Kidney capillary endothelial cell (primary cell): ENCODE results near the gene FAM149B1.
"Not testable (repeated sequence)": the region's sequence is repeated elsewhere in the genome, so short reads cannot be mapped to it uniquely, and the experiment has no call there.

ENCODE experiments used
- DNase-seq: peaks from one replicate; pipeline ENCODE4 v3.0.0-alpha.2; 2018; ENCODE audit warnings: low spot score

The FAM149B1 gene

DNA sequence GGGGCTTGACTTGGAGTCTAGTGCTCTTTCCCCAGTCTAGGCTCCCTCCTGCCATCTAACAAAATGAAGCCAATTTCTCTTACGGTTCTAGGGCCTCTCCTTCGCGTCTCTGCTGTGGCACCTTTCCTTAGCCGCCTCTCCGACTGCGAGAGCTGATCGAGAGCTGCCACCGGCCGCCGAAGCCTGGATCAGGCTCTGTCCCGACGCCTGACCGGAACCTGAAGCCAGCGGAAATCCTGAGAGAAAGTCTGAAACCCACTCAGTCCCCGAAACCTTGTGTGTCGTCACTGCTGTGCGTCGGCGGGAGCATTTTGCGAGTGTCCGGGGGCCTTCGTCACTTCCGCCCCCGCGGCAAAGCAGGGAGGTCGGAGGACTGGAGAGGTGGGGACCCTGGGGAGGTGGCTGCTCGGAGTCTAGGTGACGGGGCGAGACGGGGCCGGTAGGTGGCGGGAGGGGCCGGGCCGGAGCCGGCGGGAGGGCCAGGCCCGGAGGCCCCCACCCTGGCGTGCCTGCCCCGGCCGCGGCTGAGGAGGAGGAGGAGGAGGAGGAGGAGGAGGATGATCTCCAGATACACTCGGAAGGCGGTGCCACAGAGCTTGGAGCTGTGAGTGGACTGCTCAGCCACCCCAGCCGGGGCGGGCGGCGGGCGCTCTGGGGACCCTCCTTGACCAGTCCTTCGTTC lies at the start of gene FAM149B1, which contains the start of gene ECD:
FAM149B1 (plus strand) TSS at position 337 of the 682 bp plus-strand sequence; CDS start at position 558, 221 bp downstream.
ECD (minus strand) TSS at position 226 of the 682 bp plus-strand sequence. CDS start 4,071 bp downstream, outside the sequence.
- DNase-seq, result peak; percentile 96

- DNase-seq, result no peak
Measured at GRCh38 chr10:73119457-73119856, 48.5 kb upstream of the FAM149B1 start.

- DNase-seq, result no peak
Measured at GRCh38 chr10:73119952-73120351, 48.0 kb upstream of the FAM149B1 start.

DNA sequence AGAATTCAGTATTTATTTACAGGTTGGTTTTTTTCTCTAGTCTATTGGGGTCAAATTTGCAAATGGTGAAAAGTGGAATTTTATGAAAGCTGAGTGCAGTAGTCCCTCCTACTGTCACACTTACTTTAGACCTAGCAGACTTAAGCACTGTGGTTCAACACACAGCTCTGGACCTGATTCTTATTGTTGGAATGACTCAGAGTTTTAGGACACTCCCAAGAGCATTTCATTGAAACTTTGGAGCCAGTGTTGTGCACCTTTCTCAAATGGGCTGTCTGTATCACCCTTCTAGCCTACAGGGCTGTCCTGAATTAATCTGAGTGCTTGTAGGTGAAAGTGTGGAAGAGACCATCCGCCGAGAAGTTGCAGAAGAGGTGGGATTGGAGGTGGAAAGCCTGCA lies 41.6 kb upstream of the FAM149B1 start:
- DNase-seq, result no peak

GRCh38 chr10:73131301-73131700 lies 36.6 kb upstream of the FAM149B1 start:
- DNase-seq, result no peak

DNA sequence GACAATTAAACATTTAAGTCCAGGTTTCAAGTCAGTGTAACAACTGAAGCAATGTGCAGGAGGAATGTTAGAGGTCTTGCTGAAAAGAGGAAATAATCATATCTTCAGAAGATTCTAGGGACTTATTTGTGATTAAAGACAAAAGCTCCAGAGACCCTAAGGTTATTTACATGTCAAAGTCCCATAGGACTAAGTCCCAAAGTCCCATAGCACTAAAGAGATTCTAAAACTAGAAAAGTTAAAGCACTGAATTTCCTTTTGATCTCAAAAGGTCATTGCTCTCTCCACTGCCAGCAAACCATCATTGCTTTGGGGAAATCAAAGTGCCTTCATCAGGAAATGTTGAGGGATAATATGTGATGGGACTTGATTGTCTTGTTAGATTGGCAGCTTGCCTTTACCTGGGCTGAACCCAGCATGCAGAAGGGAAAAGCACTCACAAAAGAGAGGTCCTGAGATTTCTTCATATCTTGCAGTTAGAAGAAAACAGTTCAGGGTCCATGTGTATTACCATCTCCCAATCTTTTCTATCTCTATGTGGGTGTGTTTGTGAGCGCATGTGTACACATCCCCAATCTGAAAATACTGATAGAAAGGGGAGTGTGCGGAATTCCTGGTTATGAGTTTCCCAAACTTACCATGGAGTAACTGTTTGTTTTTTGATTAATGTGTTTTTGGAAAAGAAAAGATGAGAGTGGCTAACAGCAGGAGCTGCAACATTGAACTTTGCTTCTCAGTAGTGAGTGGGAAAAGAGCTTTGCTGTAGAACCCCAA lies 35.8 kb upstream of the FAM149B1 start:
- DNase-seq, result no peak

- no peak for DNase-seq
Measured at GRCh38 chr10:73134727-73135126, 33.2 kb upstream of the FAM149B1 start.

DNA sequence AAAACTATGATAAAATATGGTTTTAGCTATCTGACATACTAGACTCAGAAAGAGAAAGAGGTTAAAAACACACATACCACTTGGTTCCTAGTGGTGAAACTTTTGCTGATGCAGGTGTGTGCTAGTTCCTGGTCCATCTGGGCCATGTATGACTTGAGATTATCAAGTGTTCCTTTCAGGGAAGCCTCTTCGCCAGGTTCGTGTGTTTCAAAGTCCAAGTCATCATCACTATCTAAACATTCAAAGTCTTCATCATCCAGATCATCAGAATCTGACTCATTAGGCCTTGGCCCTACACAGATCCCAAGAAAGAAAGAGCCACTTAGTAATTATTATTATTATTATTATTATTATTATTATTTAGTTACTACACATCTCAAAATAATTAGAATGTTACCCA lies 31.3 kb upstream of the FAM149B1 start:
- DNase-seq, result no peak

GRCh38 chr10:73139251-73139650 lies 28.7 kb upstream of the FAM149B1 start:
- DNase-seq, result no peak

- DNase-seq, result no peak
Measured at GRCh38 chr10:73141603-73142002, 26.3 kb upstream of the FAM149B1 start.

GRCh38 chr10:73150633-73151413 lies 17.1 kb upstream of the FAM149B1 start:
- not testable (repeated sequence) for DNase-seq

DNA sequence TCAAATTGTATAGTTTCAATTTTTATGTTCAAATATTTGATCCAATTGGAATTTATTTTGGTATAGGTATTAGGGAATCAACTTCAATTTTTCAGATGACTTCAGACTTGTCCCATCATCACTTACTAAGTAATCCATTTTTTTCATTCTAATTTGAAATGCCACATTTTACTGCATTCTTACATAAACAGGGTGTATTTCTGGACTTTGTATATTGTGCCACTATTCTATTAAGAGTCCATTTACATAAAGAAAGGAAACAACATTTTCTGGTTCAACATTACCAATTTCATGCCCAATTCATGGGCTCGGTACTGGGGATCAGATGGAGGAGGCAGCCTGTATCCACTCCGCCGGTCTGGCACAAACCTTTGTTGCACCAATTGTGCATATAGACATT lies 15.9 kb upstream of the FAM149B1 start:
- no peak for DNase-seq

DNA sequence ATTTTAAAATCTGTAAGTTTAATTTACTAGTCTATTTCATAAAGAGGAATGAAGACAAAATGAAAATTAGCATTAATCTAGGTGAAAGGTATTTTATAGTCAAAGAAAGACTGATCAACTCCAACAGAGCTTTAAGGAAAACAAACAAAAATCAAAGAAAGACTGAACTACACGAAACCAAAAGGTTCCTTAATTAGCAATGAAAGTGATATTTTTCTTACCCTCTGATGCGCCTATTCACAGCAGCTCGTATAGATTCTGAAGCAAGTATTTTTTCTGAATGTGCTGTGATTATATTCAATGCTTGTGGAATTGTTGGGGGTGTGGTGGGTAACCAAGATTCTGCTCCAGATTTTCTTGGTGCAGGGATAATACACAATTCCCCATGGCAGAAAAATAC lies 11.9 kb upstream of the FAM149B1 start:
- no peak for DNase-seq

DNA sequence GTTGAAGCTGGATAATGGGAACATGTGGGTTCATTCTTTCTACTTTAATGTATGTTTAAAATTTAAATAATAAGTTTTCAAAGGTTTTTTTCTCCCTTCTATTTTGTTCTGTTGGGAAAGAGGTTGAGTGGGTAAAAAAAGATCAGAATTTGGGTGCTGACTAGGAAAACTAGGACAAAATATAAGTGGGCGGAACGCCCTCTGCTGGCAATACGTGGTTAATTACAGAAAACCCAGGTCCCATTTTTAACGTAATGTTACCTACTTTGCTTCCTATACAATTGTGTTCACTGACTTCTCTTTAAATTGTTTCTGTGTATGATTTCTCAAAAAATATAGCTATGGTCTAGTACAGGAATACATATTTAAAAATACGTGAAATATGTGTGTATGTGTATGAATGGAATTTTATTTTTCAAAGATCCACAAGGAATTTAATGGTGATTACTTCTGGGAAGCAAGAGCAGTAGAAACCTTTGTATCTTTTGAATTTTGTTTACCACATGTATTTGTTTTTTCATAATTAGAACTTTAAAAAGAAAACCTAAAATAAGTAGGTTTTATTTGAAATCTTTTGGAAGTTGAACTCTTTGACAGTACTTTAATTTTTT lies 8.8 kb upstream of the FAM149B1 start:
- peak; percentile 34 for DNase-seq

GRCh38 chr10:73161079-73161478 lies 6.8 kb upstream of the FAM149B1 start:
- no peak for DNase-seq

DNA sequence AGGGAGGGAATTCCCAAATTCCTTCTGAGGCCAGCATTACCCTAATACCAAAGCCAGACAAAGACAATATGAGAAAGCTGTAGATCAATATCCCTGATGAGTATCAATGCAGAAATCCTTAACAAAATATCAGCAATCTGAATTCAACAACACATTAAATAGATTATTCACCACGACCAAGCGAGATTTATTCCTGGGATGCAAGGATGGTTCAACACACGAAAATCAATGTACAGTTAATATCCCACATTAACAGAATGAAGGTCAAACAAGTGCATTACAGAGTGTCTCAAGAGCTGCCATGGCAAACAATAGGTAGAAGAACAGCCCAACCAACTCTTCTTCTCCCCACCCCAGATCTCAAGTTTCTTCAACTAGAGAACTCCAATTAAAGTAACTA lies 6.3 kb upstream of the FAM149B1 start:
- no peak for DNase-seq

- DNase-seq, result no peak
Measured at GRCh38 chr10:73163096-73163495, 4.8 kb upstream of the FAM149B1 start.

GRCh38 chr10:73166972-73167371 lies 947 bp upstream of the FAM149B1 start:
- no peak for DNase-seq

DNA sequence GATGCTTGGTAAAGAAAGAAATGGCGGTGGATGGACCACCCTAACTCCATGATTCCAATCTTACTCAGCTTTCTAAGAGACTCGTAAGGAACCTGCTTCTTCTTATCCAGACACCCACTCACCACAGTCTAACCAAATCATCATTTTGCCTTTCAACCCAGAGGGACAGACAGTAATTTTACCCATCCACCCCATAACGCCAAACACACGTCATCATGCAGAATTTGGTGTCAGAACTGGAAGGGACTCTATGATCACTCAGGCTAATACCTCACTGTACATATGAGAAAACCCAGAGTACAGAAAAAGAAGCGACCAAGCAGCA lies 499 bp upstream of the FAM149B1 start:
- DNase-seq, result no peak

DNA sequence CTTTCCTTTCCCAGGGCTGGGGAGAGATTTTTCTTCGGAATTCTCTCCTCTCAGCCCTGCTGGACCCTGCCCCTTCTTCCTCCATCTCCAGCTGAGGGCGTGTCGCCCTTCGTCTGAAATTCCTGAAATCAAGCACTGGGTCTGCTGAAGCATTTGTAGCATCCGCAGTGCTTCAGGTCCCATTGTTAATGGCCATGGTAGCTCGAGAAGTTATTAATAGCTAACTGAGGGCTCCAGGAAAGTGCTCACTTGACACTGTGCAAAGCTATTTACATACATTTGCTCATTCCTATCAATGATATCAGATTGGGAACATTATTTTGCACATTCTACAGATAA lies 515 bp downstream of the FAM149B1 start:
- peak; percentile 40 for DNase-seq

DNA sequence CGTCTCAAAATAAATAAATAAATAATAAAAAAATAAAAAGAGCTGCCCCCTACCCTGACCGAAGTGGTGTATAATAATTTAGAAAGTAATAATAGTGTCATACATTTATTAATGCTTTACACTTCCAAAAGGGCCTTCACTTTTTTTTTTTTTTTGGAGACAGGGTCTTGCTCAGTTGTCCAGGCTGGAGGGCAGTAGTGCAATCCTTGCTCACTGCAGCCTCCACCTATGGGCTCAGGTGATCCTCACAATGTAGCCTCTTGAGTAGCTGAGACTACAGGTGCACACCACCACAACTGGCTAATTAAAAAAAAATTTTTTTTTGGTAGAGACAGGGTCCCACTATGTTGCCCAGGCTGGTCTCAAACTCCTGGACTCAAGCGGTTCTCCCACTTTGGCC lies 1.4 kb downstream of the FAM149B1 start:
- DNase-seq, result no peak

GRCh38 chr10:73172867-73173266 lies 4.9 kb downstream of the FAM149B1 start:
- DNase-seq, result no peak
